T-helper 9 cell (primary cell): Measurements from ENCODE around the gene ZNF525.
A peak's percentile ranks its signal among the peaks of the same experiment; 100 is the strongest.
"Not testable (repeated sequence)": the region's sequence is repeated elsewhere in the genome, so short reads cannot be mapped to it uniquely, and the experiment has no call there.

ENCODE experiments used
- DNase-seq: peaks from one replicate; pipeline ENCODE4 v3.0.0-alpha.2; 2020
- total RNA-seq, 2 donors: gene quantifications; one replicate each; lab custom pipeline; 2026; lab: John Stamatoyannopoulos, UW

ZNF525 gene
- 19.3 to 53.7 reads per million in 2 donors for total RNA-seq

- DNase-seq = peak; percentile 98
These were observed at the start of gene ZNF525 for GRCh38 chr19:53365134-53365898. ZNF525 (plus strand) TSS chr19:53365705; CDS start chr19:53372282, 6,577 bp downstream.

- no peak for DNase-seq
These were observed 36.5 kb upstream of the ZNF525 start for GRCh38 chr19:53328967-53329366.

- no peak for DNase-seq
These were observed 33.0 kb upstream of the ZNF525 start for GRCh38 chr19:53332484-53332883.

GRCh38 chr19:53333066-53333462, 32.4 kb upstream of the ZNF525 start:
- DNase-seq = peak; percentile 8

GRCh38 chr19:53333463-53334449, 31.7 kb upstream of the ZNF525 start, which contains the start of gene ZNF845:
ZNF845 (plus strand) TSS chr19:53333749; CDS start chr19:53341308, 7,559 bp downstream.
- DNase-seq = peak; percentile 96

GRCh38 chr19:53344403-53344802, 21.1 kb upstream of the ZNF525 start:
- not testable (repeated sequence) for DNase-seq

- no peak for DNase-seq
These were observed 9.8 kb upstream of the ZNF525 start for GRCh38 chr19:53355739-53356138.

GRCh38 chr19:53357821-53358581, 7.5 kb upstream of the ZNF525 start:
- DNase-seq = no peak

- DNase-seq = not testable (repeated sequence)
These were observed 5.4 kb upstream of the ZNF525 start for GRCh38 chr19:53360056-53360455.

- peak; percentile 16 for DNase-seq
These were observed 491 bp downstream of the ZNF525 start for GRCh38 chr19:53365899-53366493.

GRCh38 chr19:53372196-53372595, 6.7 kb downstream of the ZNF525 start:
- DNase-seq = no peak

- DNase-seq = no peak
These were observed 8.8 kb downstream of the ZNF525 start for GRCh38 chr19:53374288-53374687.

GRCh38 chr19:53374743-53375142, 9.2 kb downstream of the ZNF525 start:
- DNase-seq = no peak

- DNase-seq = no peak
These were observed 15.9 kb downstream of the ZNF525 start for GRCh38 chr19:53381376-53381775.

GRCh38 chr19:53388168-53388567, 22.7 kb downstream of the ZNF525 start:
- no peak for DNase-seq

- no peak for DNase-seq
These were observed 23.4 kb downstream of the ZNF525 start for GRCh38 chr19:53388904-53389303.

- no peak for DNase-seq
These were observed 24.1 kb downstream of the ZNF525 start for GRCh38 chr19:53389571-53389970.

- no peak for DNase-seq
These were observed 24.5 kb downstream of the ZNF525 start for GRCh38 chr19:53389978-53390377.

GRCh38 chr19:53394522-53394973, 29.0 kb downstream of the ZNF525 start:
- no peak for DNase-seq

- peak; percentile 97 for DNase-seq
These were observed 29.7 kb downstream of the ZNF525 start, which contains the start of gene ZNF765 for GRCh38 chr19:53394974-53395839. ZNF765 (plus strand) TSS chr19:53395149; CDS start chr19:53398016, 2,867 bp downstream.
